HepG2 (cell line): ENCODE results near the gene TNFSF8. TPM values are rescaled to one million over a fixed set of nuclear protein-coding genes. Genes with fewer than 3 reads are reported as not detected.

ENCODE experiments used
- ATAC-seq: fragments of 200-7000 bp; cut with Tn5 transposase; 3 replicates; pipeline ENCODE4 v1.9.1; 2020; ENCODE audit warnings: mild to moderate bottlenecking, moderate library complexity
- BruUV-seq: library from RNA; stranded (reverse); fragments of 400-500 nt; replicated peaks from 2 replicates; lab custom pipeline; 2021; lab: Mats Ljungman, UMichigan
- CTCF ChIA-PET: fragments of 300-600 bp; formaldehyde crosslinking; extraction: SDS; loops from one replicate; lab custom pipeline; 2021; ENCODE audit warnings: low total read pairs, inconsistent platforms, low intra/inter-chr PET ratio; lab: Yijun Ruan, JAX
- POLR2A ChIA-PET: fragments of 350-600 bp; sonication (Branson Sonifier 250); formaldehyde crosslinking; loops from one replicate; lab custom pipeline; 2020; ENCODE audit warnings: antibody characterized with exemption, inconsistent platforms; lab: Yijun Ruan, JAX
- DNase-seq: peaks from one replicate; pipeline ENCODE4 v3.0.0-alpha.2; 2015; ENCODE audit warnings: low spot score
- FAIRE-seq: peaks from 3 replicates; lab custom pipeline; 2011; peaks lifted over from hg19 to GRCh38; lab: Jason Lieb, UNC
- H2AFZ ChIP-seq: one replicate; pipeline ENCODE4 v1.6.1; 2011; ENCODE audit warnings: low read length, inconsistent platforms
- H3K27ac ChIP-seq: fragments of 300-600 bp; 3 replicates; pipeline ENCODE4 v1.8.0; 2011; ENCODE audit warnings: mixed run types, mild to moderate bottlenecking, mixed read lengths, low read length, inconsistent platforms; ENCODE audit not compliant: insufficient read depth; ENCODE audit errors: extremely low read length
- H3K27me3 ChIP-seq, 2 experiments: fragments of 200-600 bp in 1 of 2; 2 replicates in 1 of 2; 3 replicates in 1 of 2; pipeline versions ENCODE4 v1.6.0 to v1.8.0; 2011; ENCODE audit warnings: low read length in 2 of 2, mild to moderate bottlenecking in 2 of 2, moderate library complexity in 2 of 2, inconsistent platforms in 1 of 2; ENCODE audit not compliant: insufficient read depth in 2 of 2, control insufficient read depth in 1 of 2
- H3K36me3 ChIP-seq, 2 experiments: fragments of 200-600 bp in 1 of 2; replicated peaks in 1 of 2; 2 replicates in 1 of 2; 3 replicates in 1 of 2; pipeline versions ENCODE4 v1.5.1 to v1.8.0; 2011; ENCODE audit warnings: low read length in 2 of 2, inconsistent platforms in 1 of 2; ENCODE audit not compliant: insufficient read depth in 2 of 2, control insufficient read depth in 1 of 2
- H3K4me1 ChIP-seq: 2 replicates; pipeline ENCODE4 v1.5.1; 2012; ENCODE audit warnings: low read length, inconsistent platforms; ENCODE audit not compliant: insufficient read depth
- H3K4me2 ChIP-seq: 2 replicates; pipeline ENCODE4 v1.6.0; 2011; ENCODE audit warnings: low read depth, low read length, inconsistent platforms
- H3K4me3 ChIP-seq, 3 experiments: fragments of 200-600 bp in 1 of 3; sonication (generic), shearing (Covaris generic) in 1 of 3; replicated peaks in 1 of 3; 2 replicates each; pipeline ENCODE4 v1.5.1; 2011 to 2016; ENCODE audit warnings: low read length in 3 of 3, inconsistent platforms in 2 of 3, low read depth in 2 of 3, mild to moderate bottlenecking in 2 of 3, control low read depth in 1 of 3, mixed read lengths in 1 of 3; ENCODE audit not compliant: insufficient read depth in 1 of 3
- H3K79me2 ChIP-seq: one replicate; pipeline ENCODE4 v1.6.1; 2011; ENCODE audit warnings: low read length, inconsistent platforms; ENCODE audit not compliant: insufficient read depth
- H3K9ac ChIP-seq: 2 replicates; pipeline ENCODE4 v1.6.0; 2011; ENCODE audit warnings: mild to moderate bottlenecking, low read depth, low read length, inconsistent platforms; ENCODE audit not compliant: insufficient read depth
- H3K9me3 ChIP-seq: 2 replicates; pipeline ENCODE4 v1.5.1; 2012; ENCODE audit warnings: mild to moderate bottlenecking, low read length
- H4K20me1 ChIP-seq: 2 replicates; pipeline ENCODE4 v1.6.0; 2011; ENCODE audit warnings: inconsistent platforms, mild to moderate bottlenecking, low read length, moderate library complexity; ENCODE audit not compliant: insufficient read depth
- ATF7 ChIP-seq, 2 experiments: fragments of 450-650 bp in 1 of 2; sonication (generic) in 1 of 2; formaldehyde crosslinking in 1 of 2; IDR thresholded peaks; 2 replicates each; pipeline versions ENCODE4 v1.4.0 to v1.6.1; 2016 to 2020; ENCODE audit warnings: antibody characterized with exemption in 1 of 2, mild to moderate bottlenecking in 1 of 2, missing genetic modification reagents in 1 of 2
- CREB1 ChIP-seq, 2 experiments: fragments of 450-650 bp in 1 of 2; IDR thresholded peaks; 2 replicates each; pipeline ENCODE4 v1.6.1; 2016 to 2017; ENCODE audit warnings: control low read depth in 1 of 2, mild to moderate bottlenecking in 1 of 2, missing compliant biosample characterization in 1 of 2, missing genetic modification characterization in 1 of 2
- MIER3 ChIP-seq: IDR thresholded peaks from 2 replicates; pipeline ENCODE4 v1.6.1; 2016; ENCODE audit warnings: missing compliant biosample characterization, borderline replicate concordance
- PHF20 ChIP-seq: sonication (generic); formaldehyde crosslinking; IDR thresholded peaks from 2 replicates; pipeline ENCODE4 v1.5.0; 2020; ENCODE audit warnings: mild to moderate bottlenecking, missing genetic modification reagents
- PHF5A ChIP-seq: IDR thresholded peaks from one replicate; pipeline ENCODE4 v1.6.1; 2018; ENCODE audit warnings: low read depth, missing genetic modification reagents; ENCODE audit not compliant: unreplicated experiment
- STAG1 ChIP-seq: sonication (generic); formaldehyde crosslinking; IDR thresholded peaks from 2 replicates; pipeline ENCODE4 v1.4.0; 2020; ENCODE audit warnings: missing genetic modification reagents
- WGBS: methylation state at CpG from one replicate; pipeline ENCODE4 v1.1.6; 2017; ENCODE audit warnings: low lambda C conversion rate; 5-methylcytosine and 5-hydroxymethylcytosine counted together
- in situ Hi-C: cut with HindIII; loops from 2 replicates; pipeline ENCODE4 v1.10.0; 2017; ENCODE audit warnings: low pct_unique_long_range_greater_than_20kb; ENCODE audit not compliant: extremely low pct_ligation_motif_present
- intact Hi-C: fragments of 100-400 bp; cut with micrococcal nuclease; formaldehyde crosslinking; loops from one replicate; pipeline ENCODE4 v1.10.0; 2022; ENCODE audit not compliant: unreplicated experiment
- polyA plus RNA-seq, 8 experiments: library from polyadenylated mRNA; depleted of rRNA in 3 of 8; stranded (reverse) in 7 of 8; unstranded in 1 of 8; fragments of >200 nt; fragmentation: Illumina TruSeq in 4 of 8; extraction: Trizol in 4 of 8; gene quantifications; 2 replicates each; pipeline versions ENCODE4 v1.2.1 to v1.2.3, GENCODE V29; 2011 to 2016; ENCODE audit warnings: low read depth in 4 of 8, missing spikeins in 1 of 8, mixed read lengths in 1 of 8; ENCODE audit not compliant: insufficient read depth in 1 of 8
- total RNA-seq, 5 experiments: library from RNA; depleted of rRNA; stranded (reverse); fragments of >200 nt; fragmentation: Illumina TruSeq; extraction: Trizol; gene quantifications; 2 replicates each; pipeline ENCODE4 v1.2.3, GENCODE V29; 2016; ENCODE audit warnings: low read depth in 1 of 5

Gene TNFSF8
- total and polyA plus RNA-seq, 2 of the 13 experiments (the other 11 are each of a cell fraction or from before 2014, with no cell fraction given), result not detected

- Histone ChIP-seq H3K4me3 (no peak overlapping the region), H3K9me3 (peaks cover 15% of the 10 kb centered on the region; the same call in 1 of the 2 replicates), H3K36me3 (no peaks in the 10 kb centered on the region), H3K4me2 (no peak overlapping the region), H3K27ac (no peak overlapping the region)
- no TSS peak for BruUV-seq
- DNase-seq (no peak), ATAC-seq (no peak), FAIRE-seq (no peak)
- CTCF ChIA-PET, result no interaction called here
- WGBS, result 9% methylated on average over 1 of the region's 1 CpG
- POLR2A ChIA-PET, result no interaction called here
- TF ChIP-seq MIER3, result no peak
- TF ChIP-seq PHF20 (CRISPR knock-in tag), result no peak
- peak; percentile 74 for TF ChIP-seq ATF7 (IDR thresholded peaks at IDR 0.05)
- TF ChIP-seq ATF7 (CRISPR knock-in tag; IDR thresholded peaks at IDR 0.05), result no peak
- peak; percentile 79 for TF ChIP-seq CREB1 (IDR thresholded peaks at IDR 0.05)
- no peak for TF ChIP-seq CREB1 (CRISPR knock-in tag; IDR thresholded peaks at IDR 0.05)
- TF ChIP-seq, all 625 proteins: peak for 2
- Histone ChIP-seq H4K20me1 (no peaks in the 10 kb centered on the region), H2AFZ (no peak overlapping the region), H3K4me1 (peaks cover 16% of the 10 kb centered on the region), H3K27me3 (no peaks in the 10 kb centered on the region), H3K79me2 (no peaks in the 10 kb centered on the region), H3K9ac (no peak overlapping the region)
- in situ Hi-C loops, result no loop called here
- intact Hi-C loops, result no loop called here
Observed at GRCh38 chr9:114880291-114880745, 50.1 kb downstream of the TNFSF8 start.

GRCh38 chr9:114878879-114879564 is 51.4 kb downstream of the TNFSF8 start:
- no peak overlapping the region for H3K27ac ChIP-seq
- in situ Hi-C loops, result no loop called here
- intact Hi-C loops, result no loop called here
- H3K9ac ChIP-seq, result no peak overlapping the region
- peaks cover 25% of the 10 kb centered on the region; the same call in 1 of the 2 replicates for H3K9me3 ChIP-seq
- no peak overlapping the region for H2AFZ ChIP-seq
- no peaks in the 10 kb centered on the region for H3K27me3 ChIP-seq
- no peak overlapping the region for H3K4me3 ChIP-seq
- no TSS peak for BruUV-seq
- 33% methylated on average over 4 of the region's 4 CpGs for WGBS
- FAIRE-seq, result no peak
- ChIA-PET CTCF (no interaction called here), POLR2A (no interaction called here)
- H3K79me2 ChIP-seq, result no peaks in the 10 kb centered on the region
- 0 out of 2 replicates have a peak, but pooled peaks cover 5% of the 10 kb centered on the region for H3K4me1 ChIP-seq
- H3K4me2 ChIP-seq, result no peak overlapping the region
- no peaks in the 10 kb centered on the region for H4K20me1 ChIP-seq
- H3K36me3 ChIP-seq, result no peaks in the 10 kb centered on the region
- ATAC-seq, result no peak
- DNase-seq, result no peak
- TF ChIP-seq PHF5A (CRISPR knock-in tag) (no peak), STAG1 (CRISPR knock-in tag) (peak; percentile 29; the same call in 1 of the 2 replicates)
